Left ventricle myocardium inferior (tissue), 1 donor: ENCODE measurements around the gene EOGT. TPM values are rescaled to one million over a fixed set of nuclear protein-coding genes. Genes with fewer than 3 reads are reported as not detected.

Experiments
- DNase-seq: peaks from one replicate; pipeline ENCODE4 v3.0.0-alpha.2; 2020
- H3K27ac ChIP-seq: fragments of 200-600 bp; replicated peaks from 2 replicates; pipeline ENCODE4 v1.8.0; 2021
- H3K27me3 ChIP-seq: fragments of 200-600 bp; 2 replicates; pipeline ENCODE4 v1.8.0; 2021; ENCODE audit warnings: low read depth
- H3K36me3 ChIP-seq: fragments of 200-600 bp; 2 replicates; pipeline ENCODE4 v1.8.0; 2021
- H3K4me1 ChIP-seq: fragments of 200-600 bp; 2 replicates; pipeline ENCODE4 v1.8.0; 2021
- H3K4me3 ChIP-seq: fragments of 200-600 bp; 2 replicates; pipeline ENCODE4 v1.8.0; 2021; ENCODE audit warnings: mild to moderate bottlenecking, moderate library complexity
- H3K9me3 ChIP-seq: fragments of 200-600 bp; replicated peaks from 2 replicates; pipeline ENCODE4 v1.8.0; 2021
- CTCF ChIP-seq: fragments of 200-600 bp; IDR thresholded peaks from 2 replicates; pipeline ENCODE4 v1.8.0; 2021; ENCODE audit warnings: antibody characterized with exemption, mild to moderate bottlenecking, borderline replicate concordance
- intact Hi-C: fragments of 100-400 bp; cut with micrococcal nuclease; formaldehyde crosslinking; loops from one replicate; pipeline ENCODE4 v1.11.0; 2022
- microRNA-seq: library from miRNA; unstranded; fragments of <30 nt; microRNA quantifications from one replicate; pipeline ENCODE4 v1.2.0, GENCODE V29; 2020
- total RNA-seq: library from RNA; stranded (reverse); fragmentation: NEBNext Ultra II Directional; extraction: Animal tissue kit (Norgen Biotek cat#: 25700); gene quantifications from one replicate; pipeline ENCODE4 v1.2.1, GENCODE V29; 2021
- donor health status: DM: no; HTN: yes; CAD: no; lungs with severe emphysema.

The EOGT gene
- total RNA-seq, 1 donor from 2014 or later: 28.2 TPM

GRCh38 chr3:68941055-68941454 is 72.4 kb downstream of the EOGT start:
- Histone ChIP-seq H3K36me3 (no peaks in the 10 kb centered on the region), H3K4me3 (no peak overlapping the region), H3K27ac (no peak overlapping the region), H3K9me3 (no peaks in the 10 kb centered on the region), H3K4me1 (no peaks in the 10 kb centered on the region), H3K27me3 (peaks cover 63% of the 10 kb centered on the region)
- no peak for DNase-seq
- TF ChIP-seq CTCF: no peak
- intact Hi-C loops: no loop called here

- Histone ChIP-seq H3K27me3 (peaks cover 87% of the 10 kb centered on the region), H3K9me3 (no peaks in the 10 kb centered on the region), H3K36me3 (no peaks in the 10 kb centered on the region), H3K4me3 (no peak overlapping the region), H3K27ac (no peak overlapping the region), H3K4me1 (peaks cover 10% of the 10 kb centered on the region)
- no peak for DNase-seq
- no peak for TF ChIP-seq CTCF
- intact Hi-C loops: no loop called here
Measured at GRCh38 chr3:68936856-68937255, 76.6 kb downstream of the EOGT start.

- Histone ChIP-seq H3K27me3 (peaks cover 87% of the 10 kb centered on the region), H3K4me1 (peaks cover 15% of the 10 kb centered on the region), H3K27ac (no peak overlapping the region), H3K36me3 (no peaks in the 10 kb centered on the region), H3K4me3 (no peak overlapping the region), H3K9me3 (no peaks in the 10 kb centered on the region)
- intact Hi-C loops: no loop called here
- no peak for TF ChIP-seq CTCF
- DNase-seq: no peak
Measured at GRCh38 chr3:68935778-68936177, 77.7 kb downstream of the EOGT start.

- no peak overlapping the region for H3K27ac ChIP-seq
- H3K4me1 ChIP-seq: peaks cover 15% of the 10 kb centered on the region
- peak overlapping the region; percentile 54 for H3K4me3 ChIP-seq
- intact Hi-C loops: no loop called here
- H3K36me3 ChIP-seq: no peaks in the 10 kb centered on the region
- H3K9me3 ChIP-seq: no peaks in the 10 kb centered on the region
- TF ChIP-seq CTCF: no peak
- DNase-seq: no peak
- peaks cover 98% of the 10 kb centered on the region for H3K27me3 ChIP-seq
Measured at GRCh38 chr3:68931406-68932149, 81.9 kb downstream of the EOGT start.

Small RNAs within 50 kb of the gene (microRNA-seq; reads per million reads assigned to microRNA genes)
- gene MIR3136: 0.94 reads per million

Other genes starting within 250 kb of the EOGT start
- not detected for gene TAFA4, start 81.1 kb downstream of the EOGT start, total RNA-seq
- 21.0 TPM for gene TMF1, start 38.6 kb upstream of the EOGT start, total RNA-seq
- gene UBA3, start 66.7 kb upstream of the EOGT start, total RNA-seq: 84.2 TPM
- gene ARL6IP5, start 71.3 kb upstream of the EOGT start, total RNA-seq: 193 TPM
- gene LMOD3, start 108.9 kb upstream of the EOGT start, total RNA-seq: 154 TPM